Cardiac fibroblast (primary cell): ENCODE results near the gene BMP7.

Experiments used
- DNase-seq, 2 donors: peaks; one replicate each; pipeline versions ENCODE4 v3.0.0 to v3.0.0-alpha.2; 2010; ENCODE audit warnings: low read depth in 2 of 2
- H3K4me3 ChIP-seq, 2 donors: replicated peaks in 1 of 2; 1 replicate in 1 of 2; 2 replicates in 1 of 2; pipeline ENCODE4 v1.5.1; 2011; ENCODE audit warnings: low read depth in 2 of 2, low read length in 2 of 2, mild to moderate bottlenecking in 2 of 2, moderate library complexity in 1 of 2
- TF ChIP-seq, protein P1 (sequence below): IDR thresholded peaks from one replicate; pipeline ENCODE4 v1.5.1; 2011; ENCODE audit warnings: low read depth, mild to moderate bottlenecking, low read length, inconsistent platforms

BMP7 gene

GRCh38 chr20:57126481-57127092 lies 139.9 kb downstream of the BMP7 start:
- no peak for DNase-seq
- no peak overlapping the region for H3K4me3 ChIP-seq
- TF ChIP-seq, protein P1, sequence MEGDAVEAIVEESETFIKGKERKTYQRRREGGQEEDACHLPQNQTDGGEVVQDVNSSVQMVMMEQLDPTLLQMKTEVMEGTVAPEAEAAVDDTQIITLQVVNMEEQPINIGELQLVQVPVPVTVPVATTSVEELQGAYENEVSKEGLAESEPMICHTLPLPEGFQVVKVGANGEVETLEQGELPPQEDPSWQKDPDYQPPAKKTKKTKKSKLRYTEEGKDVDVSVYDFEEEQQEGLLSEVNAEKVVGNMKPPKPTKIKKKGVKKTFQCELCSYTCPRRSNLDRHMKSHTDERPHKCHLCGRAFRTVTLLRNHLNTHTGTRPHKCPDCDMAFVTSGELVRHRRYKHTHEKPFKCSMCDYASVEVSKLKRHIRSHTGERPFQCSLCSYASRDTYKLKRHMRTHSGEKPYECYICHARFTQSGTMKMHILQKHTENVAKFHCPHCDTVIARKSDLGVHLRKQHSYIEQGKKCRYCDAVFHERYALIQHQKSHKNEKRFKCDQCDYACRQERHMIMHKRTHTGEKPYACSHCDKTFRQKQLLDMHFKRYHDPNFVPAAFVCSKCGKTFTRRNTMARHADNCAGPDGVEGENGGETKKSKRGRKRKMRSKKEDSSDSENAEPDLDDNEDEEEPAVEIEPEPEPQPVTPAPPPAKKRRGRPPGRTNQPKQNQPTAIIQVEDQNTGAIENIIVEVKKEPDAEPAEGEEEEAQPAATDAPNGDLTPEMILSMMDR, result no peak

DNA sequence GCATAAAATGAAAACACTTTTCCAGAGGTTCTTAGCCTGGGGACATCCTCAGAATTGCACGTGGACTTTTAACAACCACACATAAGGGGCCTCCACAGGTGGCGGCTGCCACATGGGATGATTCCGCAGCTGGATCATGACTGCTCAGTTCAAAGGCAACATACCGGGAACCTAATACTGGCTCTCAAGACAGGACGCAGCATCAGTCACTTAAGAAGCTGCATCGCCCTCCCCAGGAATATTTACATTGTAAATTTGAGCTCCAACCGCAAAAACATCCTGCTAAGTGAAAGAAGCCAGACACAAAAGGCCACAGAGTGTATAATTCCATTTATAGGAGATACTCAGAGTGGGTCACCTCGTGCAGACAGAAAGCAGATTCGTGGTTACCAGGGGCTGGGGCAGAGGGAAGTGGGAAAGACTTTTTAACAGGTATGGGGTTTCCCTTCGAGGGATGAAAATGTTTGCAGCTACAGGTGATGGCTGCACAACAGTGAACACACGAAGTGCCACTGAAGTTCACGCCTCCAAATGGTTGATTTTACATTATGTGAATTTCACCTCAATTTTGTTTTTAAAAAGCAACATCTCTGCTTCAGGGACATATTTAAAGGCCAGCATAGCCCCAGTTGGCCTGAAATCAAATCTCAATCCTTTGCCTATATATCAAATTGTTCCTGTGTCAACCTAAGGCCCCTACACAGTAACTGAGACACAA lies 141.5 kb downstream of the BMP7 start:
- TF ChIP-seq, protein P1, result no peak
- no peak overlapping the region for H3K4me3 ChIP-seq
- DNase-seq, result no peak

DNA sequence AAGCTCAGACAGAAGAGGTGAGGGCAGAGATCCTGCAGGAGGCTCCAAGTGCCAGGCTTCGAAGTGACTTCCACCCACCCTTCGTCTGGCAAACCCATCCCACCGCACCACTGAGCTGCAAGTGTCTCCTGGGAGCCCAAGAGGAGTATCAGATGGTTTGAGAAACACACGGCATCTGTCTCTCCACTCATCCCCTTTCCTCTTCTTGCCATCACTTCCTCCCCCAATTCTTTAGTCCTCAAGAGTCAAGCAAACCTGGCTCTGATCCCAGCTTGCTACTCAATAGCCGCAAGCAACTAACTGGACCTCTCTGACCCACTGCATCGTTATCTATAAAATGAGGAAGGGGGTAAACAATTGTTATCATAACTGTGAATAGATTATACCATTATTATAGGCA lies 142.1 kb downstream of the BMP7 start:
- DNase-seq, result no peak
- H3K4me3 ChIP-seq, result no peak overlapping the region
- TF ChIP-seq, protein P1, result no peak

DNA sequence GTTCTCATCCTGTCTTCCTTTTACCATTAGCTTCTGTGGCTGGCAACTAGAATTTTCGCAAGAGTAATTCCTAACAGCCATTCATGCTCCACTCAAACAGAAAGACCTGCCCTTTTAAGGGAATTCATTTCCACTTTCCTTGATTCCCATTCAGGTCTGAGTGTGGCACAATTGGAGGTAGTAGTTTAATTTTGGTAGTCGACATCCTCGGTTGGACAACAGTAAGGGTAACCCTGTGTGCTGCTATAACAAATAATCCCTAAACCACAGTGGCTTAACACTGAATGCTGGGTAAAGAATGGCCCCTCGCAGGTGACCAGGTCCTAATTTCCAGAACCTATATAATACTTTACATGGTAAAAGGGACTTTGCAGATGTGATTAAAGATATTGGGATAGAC lies 142.9 kb downstream of the BMP7 start:
- TF ChIP-seq, protein P1, result no peak
- no peak overlapping the region for H3K4me3 ChIP-seq
- no peak for DNase-seq

- no peak for DNase-seq
- no peak overlapping the region for H3K4me3 ChIP-seq
- TF ChIP-seq, protein P1, result no peak
Measured at GRCh38 chr20:57122536-57123489, 143.6 kb downstream of the BMP7 start.

DNA sequence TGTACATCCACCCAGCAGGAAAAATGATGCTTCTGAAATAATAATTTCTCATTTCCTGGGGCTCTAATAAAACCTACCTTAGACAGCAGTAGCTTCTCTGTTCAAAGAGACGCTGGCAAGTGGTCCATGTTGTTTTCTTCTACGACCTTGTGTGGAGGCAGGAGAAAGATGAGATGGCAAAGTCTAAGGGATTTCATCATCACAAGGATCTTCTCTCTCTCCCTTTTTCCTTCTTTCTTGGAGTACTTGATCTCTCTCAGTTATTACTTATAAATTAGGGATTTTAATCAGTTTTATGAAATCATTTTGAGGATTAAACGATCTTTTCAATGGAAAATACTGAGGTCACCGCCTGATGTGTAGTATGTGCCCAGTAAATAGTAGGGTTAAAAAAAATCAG lies 147.5 kb downstream of the BMP7 start:
- no peak for DNase-seq
- H3K4me3 ChIP-seq, result no peak overlapping the region
- TF ChIP-seq, protein P1, result no peak
